ENCODE data around the gene SPAST. TPM values are rescaled to one million over a fixed set of nuclear protein-coding genes. Genes with fewer than 3 reads are reported as not detected.

The SPAST gene
- total and polyA plus RNA-seq, 9 of the 15 experiments (the other 6 are each of a cell fraction or from before 2014, with no cell fraction given): 7.4 to 37.0 (median 19.0) TPM

GRCh38 chr2:32039447-32040219 is 23.7 kb upstream of the SPAST start, which contains the start of gene DPY30 (continued):
- TF ChIP-seq GTF2F1 (IDR thresholded peaks at IDR 0.05; ENCODE audit: low read depth, low read length) (peak; percentile 58; the same call in 1 of the 2 replicates), POLR2A (conservative IDR thresholded peaks at IDR 0.05) (peak; percentile 98), YY1 (IDR thresholded peaks at IDR 0.05; ENCODE audit: borderline replicate concordance in 1 of 3, control insufficient read depth in 1 of 3, extremely low read depth in 1 of 3, insufficient read depth in 3 of 3, insufficient read length in 1 of 3, insufficient replicate concordance in 2 of 3, low read depth in 1 of 3, low read length in 2 of 3) (peak in 2 of 3 experiments; percentile 51 to 76), CTBP1 (IDR thresholded peaks at IDR 0.05; ENCODE audit: borderline replicate concordance) (peak; percentile 78), PCBP1 (IDR thresholded peaks at IDR 0.05; ENCODE audit: low read depth, low read length, poor library complexity, severe bottlenecking) (no peak), POLR2G (IDR thresholded peaks at IDR 0.05; ENCODE audit: low read depth, low read length) (peak; percentile 97), ELK1 (CRISPR knock-in tag; IDR thresholded peaks at IDR 0.05) (no peak), CHD2 (IDR thresholded peaks at IDR 0.05; ENCODE audit: low read depth, low read length) (0 out of 2 replicates have a peak, but pooled peaks have one; percentile 37), NUFIP1 (IDR thresholded peaks at IDR 0.05; ENCODE audit: partially characterized antibody) (peak; percentile 56), ELF1 (tag; IDR thresholded peaks at IDR 0.05) (peak; percentile 36; the same call in 1 of the 2 replicates), STAT6 (CRISPR knock-in tag; IDR thresholded peaks at IDR 0.05) (peak; percentile 87; the same call in 1 of the 2 replicates), JUN (IDR thresholded peaks at IDR 0.05; ENCODE audit: borderline replicate concordance, low read depth, low read length) (no peak), JUN (CRISPR knock-in tag; IDR thresholded peaks at IDR 0.05; ENCODE audit: borderline replicate concordance) (peak; percentile 73; the same call in 1 of the 2 replicates), HNRNPL (IDR thresholded peaks at IDR 0.05; ENCODE audit: low read depth, low read length) (no peak), MLLT1 (IDR thresholded peaks at IDR 0.05) (peak in 1 of 2 experiments; percentile 99; a peak in 2 of 4 replicates), TRIM24 (IDR thresholded peaks at IDR 0.05) (peak in 1 of 2 experiments; percentile 15; a peak in 1 of 4 replicates)
- TF ChIP-seq, protein P1, sequence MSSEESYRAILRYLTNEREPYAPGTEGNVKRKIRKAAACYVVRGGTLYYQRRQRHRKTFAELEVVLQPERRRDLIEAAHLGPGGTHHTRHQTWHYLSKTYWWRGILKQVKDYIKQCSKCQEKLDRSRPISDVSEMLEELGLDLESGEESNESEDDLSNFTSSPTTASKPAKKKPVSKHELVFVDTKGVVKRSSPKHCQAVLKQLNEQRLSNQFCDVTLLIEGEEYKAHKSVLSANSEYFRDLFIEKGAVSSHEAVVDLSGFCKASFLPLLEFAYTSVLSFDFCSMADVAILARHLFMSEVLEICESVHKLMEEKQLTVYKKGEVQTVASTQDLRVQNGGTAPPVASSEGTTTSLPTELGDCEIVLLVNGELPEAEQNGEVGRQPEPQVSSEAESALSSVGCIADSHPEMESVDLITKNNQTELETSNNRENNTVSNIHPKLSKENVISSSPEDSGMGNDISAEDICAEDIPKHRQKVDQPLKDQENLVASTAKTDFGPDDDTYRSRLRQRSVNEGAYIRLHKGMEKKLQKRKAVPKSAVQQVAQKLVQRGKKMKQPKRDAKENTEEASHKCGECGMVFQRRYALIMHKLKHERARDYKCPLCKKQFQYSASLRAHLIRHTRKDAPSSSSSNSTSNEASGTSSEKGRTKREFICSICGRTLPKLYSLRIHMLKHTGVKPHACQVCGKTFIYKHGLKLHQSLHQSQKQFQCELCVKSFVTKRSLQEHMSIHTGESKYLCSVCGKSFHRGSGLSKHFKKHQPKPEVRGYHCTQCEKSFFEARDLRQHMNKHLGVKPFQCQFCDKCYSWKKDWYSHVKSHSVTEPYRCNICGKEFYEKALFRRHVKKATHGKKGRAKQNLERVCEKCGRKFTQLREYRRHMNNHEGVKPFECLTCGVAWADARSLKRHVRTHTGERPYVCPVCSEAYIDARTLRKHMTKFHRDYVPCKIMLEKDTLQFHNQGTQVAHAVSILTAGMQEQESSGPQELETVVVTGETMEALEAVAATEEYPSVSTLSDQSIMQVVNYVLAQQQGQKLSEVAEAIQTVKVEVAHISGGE (CRISPR knock-in tag; IDR thresholded peaks at IDR 0.05): peak in 1 of 3 experiments; percentile 46; a peak in 1 of 6 replicates

All from K562 (cell line).